IPS-20b (cell line): ENCODE data around the gene MRPL58.
"Not testable (repeated sequence)": the region's sequence is repeated elsewhere in the genome, so short reads cannot be mapped to it uniquely, and the experiment has no call there.

Source experiments
- H3K27ac ChIP-seq: one replicate; pipeline ENCODE4 v1.5.1; 2013; ENCODE audit warnings: low read length
- H3K27me3 ChIP-seq: 2 replicates; pipeline ENCODE4 v1.6.1; 2013; ENCODE audit warnings: mild to moderate bottlenecking, low read length, inconsistent platforms; ENCODE audit not compliant: insufficient read depth
- H3K36me3 ChIP-seq: 2 replicates; pipeline ENCODE4 v1.6.1; 2013; ENCODE audit warnings: low read depth, mild to moderate bottlenecking, inconsistent platforms, low read length, moderate library complexity; ENCODE audit not compliant: insufficient read depth
- H3K4me1 ChIP-seq: 2 replicates; pipeline ENCODE4 v1.6.1; 2013; ENCODE audit warnings: mild to moderate bottlenecking, control low read depth, inconsistent platforms, low read length, moderate library complexity; ENCODE audit not compliant: insufficient read depth
- H3K4me3 ChIP-seq: 2 replicates; pipeline ENCODE4 v1.5.1; 2013; ENCODE audit warnings: mild to moderate bottlenecking, low read length, inconsistent platforms
- H3K9ac ChIP-seq: 2 replicates; pipeline ENCODE4 v1.6.1; 2013; ENCODE audit warnings: low read depth, mild to moderate bottlenecking, inconsistent platforms, low read length, moderate library complexity
- H3K9me3 ChIP-seq: 2 replicates; pipeline ENCODE4 v1.6.1; 2013; ENCODE audit warnings: mild to moderate bottlenecking, low read depth, low read length, inconsistent platforms; ENCODE audit not compliant: insufficient read depth

The MRPL58 gene

DNA sequence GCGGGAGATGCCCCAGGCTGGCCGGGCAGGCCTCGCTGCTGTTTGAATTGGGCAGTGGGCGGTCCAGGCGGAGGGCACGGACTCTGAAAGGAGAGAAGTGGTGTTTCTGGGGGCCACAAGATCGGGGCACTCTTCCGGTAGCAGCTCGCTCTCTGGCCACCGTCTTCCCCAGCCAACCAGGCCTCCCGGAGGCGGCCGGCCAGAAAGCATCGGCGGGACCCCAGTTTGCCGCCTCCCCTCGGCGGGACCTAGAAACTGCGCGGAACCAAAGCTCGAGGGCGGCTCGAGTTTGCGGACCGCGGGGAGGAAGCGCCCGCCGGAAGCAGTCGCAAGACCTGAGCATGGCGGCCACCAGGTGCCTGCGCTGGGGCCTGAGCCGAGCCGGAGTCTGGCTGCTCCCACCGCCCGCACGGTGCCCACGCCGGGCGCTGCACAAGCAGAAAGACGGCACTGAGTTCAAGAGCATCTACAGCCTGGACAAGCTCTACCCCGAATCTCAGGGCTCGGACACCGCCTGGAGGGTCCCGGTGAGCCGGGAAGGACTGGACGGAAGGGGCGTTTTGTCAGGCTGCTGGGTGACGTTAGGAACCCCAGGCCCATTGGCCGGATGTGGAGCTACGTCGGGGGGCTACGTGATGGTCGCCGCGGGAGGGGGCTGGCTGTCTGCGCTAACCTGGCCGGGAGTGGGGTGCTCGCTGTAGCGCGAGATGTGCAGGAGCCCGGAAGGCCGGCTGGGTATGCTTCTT, at the start of gene MRPL58:
MRPL58 (plus strand) TSS at position 325 of the 746 bp plus-strand sequence; CDS start at position 342, 17 bp downstream.
- Histone ChIP-seq H3K4me3 (peak within 1 kb of the TSS; percentile 95), H3K9me3 (no peaks in the 10 kb centered on the region), H3K27ac (peak within 1 kb of the TSS; percentile 96)

GRCh38 chr17:74963656-74964055, 48.8 kb upstream of the MRPL58 start:
- H3K9ac ChIP-seq, result no peak overlapping the region
- no peaks in the 10 kb centered on the region for H3K9me3 ChIP-seq
- 0 out of 2 replicates have a peak, but pooled peaks cover 6% of the 10 kb centered on the region for H3K4me1 ChIP-seq
- peaks cover 19% of the 10 kb centered on the region for H3K27me3 ChIP-seq
- H3K4me3 ChIP-seq, result no peak overlapping the region
- H3K36me3 ChIP-seq, result no peaks in the 10 kb centered on the region
- no peak overlapping the region for H3K27ac ChIP-seq

More for the DNA sequence above, at the start of gene MRPL58:
- Histone ChIP-seq H3K4me1 (peaks cover 13% of the 10 kb centered on the region), H3K27me3 (no peaks in the 10 kb centered on the region), H3K36me3 (peaks cover 11% of the 10 kb centered on the region), H3K9ac (peak within 1 kb of the TSS; percentile 96)

GRCh38 chr17:74964246-74964761, 48.2 kb upstream of the MRPL58 start:
- no peak overlapping the region for H3K9ac ChIP-seq
- no peak overlapping the region for H3K4me3 ChIP-seq
- H3K27me3 ChIP-seq, result peaks cover 13% of the 10 kb centered on the region
- H3K4me1 ChIP-seq, result 0 out of 2 replicates have a peak, but pooled peaks cover 7% of the 10 kb centered on the region
- H3K9me3 ChIP-seq, result no peaks in the 10 kb centered on the region
- H3K36me3 ChIP-seq, result no peaks in the 10 kb centered on the region
- no peak overlapping the region for H3K27ac ChIP-seq

- Histone ChIP-seq H3K4me1 (0 out of 2 replicates have a peak, but pooled peaks cover 7% of the 10 kb centered on the region), H3K4me3 (no peak overlapping the region), H3K9ac (no peak overlapping the region), H3K9me3 (no peaks in the 10 kb centered on the region), H3K27me3 (peaks cover 7% of the 10 kb centered on the region), H3K36me3 (no peaks in the 10 kb centered on the region), H3K27ac (no peak overlapping the region)
These were observed 47.4 kb upstream of the MRPL58 start for GRCh38 chr17:74964988-74965622.

DNA sequence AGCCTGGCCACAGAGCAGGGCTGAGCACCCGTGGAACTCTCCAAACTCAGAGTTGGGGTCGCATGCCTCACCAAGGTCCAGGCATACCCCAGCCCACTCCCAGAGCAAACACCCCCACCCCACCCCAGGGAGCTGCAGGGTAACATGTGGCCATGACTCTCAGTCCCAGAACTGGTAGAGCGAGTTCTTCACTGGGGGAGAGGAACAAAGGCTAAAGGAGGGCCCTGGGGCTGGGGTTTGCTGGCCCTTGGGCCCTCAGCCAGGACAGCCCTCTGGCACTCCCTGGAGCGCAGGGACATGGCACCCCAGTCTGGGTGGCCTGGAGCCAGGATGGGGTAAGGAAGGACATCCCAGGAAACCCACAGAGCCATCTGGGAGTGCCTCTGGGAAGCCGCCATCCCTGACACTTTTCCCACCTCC, 44.1 kb upstream of the MRPL58 start:
- no peaks in the 10 kb centered on the region for H3K9me3 ChIP-seq
- no peak overlapping the region; the same call in 1 of the 2 replicates for H3K9ac ChIP-seq
- peak overlapping the region; percentile 6; the same call in 1 of the 2 replicates for H3K4me3 ChIP-seq
- H3K36me3 ChIP-seq, result no peaks in the 10 kb centered on the region
- no peak overlapping the region for H3K27ac ChIP-seq
- 0 out of 2 replicates have a peak, but pooled peaks cover 7% of the 10 kb centered on the region for H3K4me1 ChIP-seq
- H3K27me3 ChIP-seq, result peaks cover 33% of the 10 kb centered on the region

DNA sequence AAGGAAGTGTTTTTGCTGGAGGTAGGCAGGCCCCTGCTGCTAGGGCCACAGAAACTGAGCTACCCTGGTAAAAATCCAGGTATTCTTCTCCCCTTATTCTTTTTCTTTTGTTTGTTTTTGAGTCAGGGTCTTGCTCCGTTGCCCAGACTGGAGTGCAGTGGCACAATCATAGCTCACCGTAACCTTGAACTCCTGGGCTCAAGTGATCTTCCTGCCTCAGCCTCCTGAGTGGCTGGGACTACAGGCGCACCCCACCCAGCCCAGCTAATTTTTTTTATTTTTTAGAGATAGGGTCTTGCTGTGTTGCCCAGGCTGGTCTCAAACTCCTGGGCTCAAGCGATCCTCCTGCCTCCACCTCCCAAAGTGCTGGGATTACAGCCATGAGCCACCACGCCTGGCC, 43.0 kb upstream of the MRPL58 start:
- not testable (repeated sequence) for H3K4me1 ChIP-seq, H3K9ac ChIP-seq, H3K9me3 ChIP-seq, H3K27ac ChIP-seq, H3K4me3 ChIP-seq, H3K36me3 ChIP-seq
- peaks cover 45% of the 10 kb centered on the region for H3K27me3 ChIP-seq

- Histone ChIP-seq H3K36me3 (no peaks in the 10 kb centered on the region), H3K4me1 (0 out of 2 replicates have a peak, but pooled peaks cover 7% of the 10 kb centered on the region), H3K4me3 (no peak overlapping the region), H3K27me3 (peaks cover 54% of the 10 kb centered on the region), H3K9ac (no peak overlapping the region), H3K9me3 (no peaks in the 10 kb centered on the region), H3K27ac (no peak overlapping the region)
These were observed 42.1 kb upstream of the MRPL58 start for GRCh38 chr17:74970395-74970794.

- peak overlapping the region; percentile 69 for H3K4me3 ChIP-seq
- no peaks in the 10 kb centered on the region for H3K36me3 ChIP-seq
- peak overlapping the region; percentile 10; the same call in 1 of the 2 replicates for H3K9ac ChIP-seq
- H3K9me3 ChIP-seq, result no peaks in the 10 kb centered on the region
- H3K27me3 ChIP-seq, result peaks cover 60% of the 10 kb centered on the region
- H3K27ac ChIP-seq, result no peak overlapping the region
- H3K4me1 ChIP-seq, result 0 out of 2 replicates have a peak, but pooled peaks cover 7% of the 10 kb centered on the region
These were observed 41.2 kb upstream of the MRPL58 start for GRCh38 chr17:74971069-74971841.

GRCh38 chr17:74971842-74972106, 40.7 kb upstream of the MRPL58 start:
- H3K27me3 ChIP-seq, result peaks cover 60% of the 10 kb centered on the region
- no peaks in the 10 kb centered on the region for H3K36me3 ChIP-seq
- H3K27ac ChIP-seq, result no peak overlapping the region
- H3K4me1 ChIP-seq, result 0 out of 2 replicates have a peak, but pooled peaks cover 7% of the 10 kb centered on the region
- H3K4me3 ChIP-seq, result peak overlapping the region; percentile 69
- no peaks in the 10 kb centered on the region for H3K9me3 ChIP-seq
- peak overlapping the region; percentile 10; the same call in 1 of the 2 replicates for H3K9ac ChIP-seq

DNA sequence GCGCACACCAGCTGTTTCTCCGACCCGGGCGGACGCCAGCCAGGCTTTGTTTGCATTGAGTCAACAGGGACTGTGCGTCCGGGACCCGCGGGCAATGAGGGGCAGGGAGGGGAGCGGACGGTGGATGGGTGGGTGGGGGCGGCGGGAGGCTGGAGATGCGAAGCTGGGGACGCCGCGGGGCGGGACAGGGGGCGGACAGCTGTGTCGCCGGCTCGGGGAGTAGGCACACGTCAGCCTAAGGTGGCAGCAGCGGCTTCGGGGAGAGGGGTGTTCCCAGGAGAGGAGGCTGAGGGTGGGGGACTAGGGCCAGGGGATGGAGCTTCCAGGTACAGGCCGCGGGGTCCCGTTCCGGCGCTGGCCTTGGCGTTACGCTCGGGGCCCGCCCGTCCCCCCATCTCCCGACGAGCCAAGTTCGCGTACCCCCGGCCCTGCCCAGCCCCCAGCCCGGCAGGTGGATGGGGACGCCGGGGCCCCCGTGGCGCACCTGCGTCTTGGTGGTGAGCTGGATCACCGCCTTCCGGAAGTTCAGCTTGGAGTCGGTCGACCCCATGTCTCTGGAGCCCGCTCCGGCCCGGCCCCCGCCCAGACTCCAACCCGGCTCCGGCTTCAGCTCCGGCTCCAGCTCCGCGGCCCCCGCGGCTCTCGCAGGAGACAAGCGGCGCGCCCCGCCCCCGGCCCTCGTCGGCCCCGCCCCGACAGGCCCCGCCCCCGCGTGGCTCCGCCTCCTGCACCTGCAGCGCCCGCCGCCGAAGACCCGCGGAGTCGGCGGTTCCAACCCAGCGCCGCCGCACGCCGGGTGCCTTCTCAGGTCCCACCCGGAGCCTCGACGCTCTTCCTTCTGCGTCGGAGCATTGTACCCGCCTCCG, 40.1 kb upstream of the MRPL58 start, which contains the start of gene HID1:
HID1 (minus strand) TSS at position 653 of the 866 bp plus-strand sequence; CDS start at position 550, 103 bp downstream.
- Histone ChIP-seq H3K27ac (no peak within 1 kb of the TSS), H3K36me3 (no peaks in the 10 kb centered on the region), H3K9ac (peak within 1 kb of the TSS; percentile 10; the same call in 1 of the 2 replicates), H3K27me3 (peaks cover 60% of the 10 kb centered on the region), H3K9me3 (no peaks in the 10 kb centered on the region), H3K4me3 (peak within 1 kb of the TSS; percentile 69), H3K4me1 (0 out of 2 replicates have a peak, but pooled peaks cover 7% of the 10 kb centered on the region)
